Measurements from ENCODE around the gene EFNA3.

DNA sequence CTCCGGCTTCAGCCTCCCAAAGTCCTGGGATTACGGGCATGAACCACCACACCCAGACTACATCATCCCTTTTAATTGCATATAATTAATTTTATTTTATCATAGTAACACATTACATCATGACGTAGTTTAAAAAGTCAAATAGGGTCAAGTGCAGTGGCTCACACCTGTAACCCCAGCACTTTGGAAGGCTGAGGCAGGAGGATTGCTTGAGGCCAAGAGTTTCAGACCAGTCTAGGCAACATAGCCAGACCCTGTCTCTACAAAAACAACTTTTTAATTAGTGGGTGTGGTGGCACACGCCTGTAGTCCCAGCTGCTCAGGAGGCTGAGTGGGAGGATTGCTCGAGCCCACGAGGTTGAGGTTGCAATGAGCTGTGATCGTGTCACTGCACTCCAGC, 20.7 kb downstream of the EFNA3 start:
- TF ChIP-seq FOXP2 (optimal IDR thresholded peaks at IDR 0.05; ENCODE audit: borderline replicate concordance, extremely low read depth, extremely low read length, insufficient read depth) (no peak), REST (IDR thresholded peaks at IDR 0.05; ENCODE audit: insufficient read depth in 1 of 2, low read depth in 2 of 2, low read length in 2 of 2) (no peak), TAF1 (IDR thresholded peaks at IDR 0.05; ENCODE audit: borderline replicate concordance, insufficient read depth, low read length) (no peak), POLR2AphosphoS5 (IDR thresholded peaks at IDR 0.05; ENCODE audit: low read depth, low read length) (no peak), SIN3A (IDR thresholded peaks at IDR 0.05; ENCODE audit: borderline replicate concordance, insufficient read depth, low read length) (no peak)

Data from PFSK-1 (cell line).